Measurements from ENCODE around the gene WDTC1.

The WDTC1 gene

GRCh38 chr1:27343639-27344025 is 109.2 kb downstream of the WDTC1 start:
- Mint-ChIP-seq H3K36me3 (ENCODE audit: low read depth) (peaks cover 10% of the 10 kb centered on the region), H3K9me3 (no peaks in the 10 kb centered on the region), H3K27ac (peak overlapping the region; percentile 87), H3K27me3 (no peaks in the 10 kb centered on the region), H3K4me1 (ENCODE audit: low read depth) (peaks cover 65% of the 10 kb centered on the region), H3K4me3 (peak overlapping the region; percentile 79)
- no peak for DNase-seq

GRCh38 chr1:27345272-27345671 is 110.8 kb downstream of the WDTC1 start:
- Mint-ChIP-seq H3K9me3 (no peaks in the 10 kb centered on the region), H3K4me1 (ENCODE audit: low read depth) (peaks cover 58% of the 10 kb centered on the region), H3K27me3 (no peaks in the 10 kb centered on the region), H3K36me3 (ENCODE audit: low read depth) (peaks cover 6% of the 10 kb centered on the region), H3K4me3 (no peak overlapping the region), H3K27ac (peak overlapping the region; percentile 10)
- DNase-seq = no peak

GRCh38 chr1:27346357-27346756 is 111.9 kb downstream of the WDTC1 start:
- H3K9me3 Mint-ChIP-seq = no peaks in the 10 kb centered on the region
- no peak for DNase-seq
- peaks cover 50% of the 10 kb centered on the region for H3K4me1 Mint-ChIP-seq (ENCODE audit: low read depth)
- no peak overlapping the region for H3K4me3 Mint-ChIP-seq
- no peaks in the 10 kb centered on the region for H3K27me3 Mint-ChIP-seq
- H3K36me3 Mint-ChIP-seq (ENCODE audit: low read depth) = peaks cover 6% of the 10 kb centered on the region
- no peak overlapping the region for H3K27ac Mint-ChIP-seq

GRCh38 chr1:27346991-27347624 is 112.7 kb downstream of the WDTC1 start:
- DNase-seq = no peak
- Mint-ChIP-seq H3K4me1 (ENCODE audit: low read depth) (peaks cover 43% of the 10 kb centered on the region), H3K36me3 (ENCODE audit: low read depth) (peaks cover 6% of the 10 kb centered on the region), H3K27ac (no peak overlapping the region), H3K4me3 (no peak overlapping the region), H3K9me3 (no peaks in the 10 kb centered on the region), H3K27me3 (no peaks in the 10 kb centered on the region)

GRCh38 chr1:27348861-27349783 is 114.7 kb downstream of the WDTC1 start:
- peak; percentile 65 for DNase-seq

GRCh38 chr1:27349784-27350662 is 115.6 kb downstream of the WDTC1 start:
- Mint-ChIP-seq H3K9me3 (no peaks in the 10 kb centered on the region), H3K27me3 (no peaks in the 10 kb centered on the region), H3K27ac (no peak overlapping the region), H3K4me3 (no peak overlapping the region), H3K36me3 (ENCODE audit: low read depth) (peaks cover 9% of the 10 kb centered on the region), H3K4me1 (ENCODE audit: low read depth) (peaks cover 19% of the 10 kb centered on the region)
- DNase-seq = peak; percentile 50

More at GRCh38 chr1:27348861-27349783, 114.7 kb downstream of the WDTC1 start:
- H3K27ac Mint-ChIP-seq = peak overlapping the region; percentile 55
- no peaks in the 10 kb centered on the region for H3K9me3 Mint-ChIP-seq
- H3K36me3 Mint-ChIP-seq (ENCODE audit: low read depth) = peaks cover 9% of the 10 kb centered on the region
- H3K4me1 Mint-ChIP-seq (ENCODE audit: low read depth) = peaks cover 23% of the 10 kb centered on the region
- no peaks in the 10 kb centered on the region for H3K27me3 Mint-ChIP-seq
- H3K4me3 Mint-ChIP-seq = peak overlapping the region; percentile 54

- H3K27ac Mint-ChIP-seq = no peak overlapping the region
- no peak overlapping the region for H3K4me3 Mint-ChIP-seq
- DNase-seq = no peak
- no peaks in the 10 kb centered on the region for H3K9me3 Mint-ChIP-seq
- H3K4me1 Mint-ChIP-seq (ENCODE audit: low read depth) = peaks cover 25% of the 10 kb centered on the region
- peaks cover 6% of the 10 kb centered on the region for H3K36me3 Mint-ChIP-seq (ENCODE audit: low read depth)
- H3K27me3 Mint-ChIP-seq = no peaks in the 10 kb centered on the region
These were observed 116.5 kb downstream of the WDTC1 start for GRCh38 chr1:27350663-27351540.

- no peak overlapping the region for H3K27ac Mint-ChIP-seq
- DNase-seq = no peak
- no peaks in the 10 kb centered on the region for H3K27me3 Mint-ChIP-seq
- H3K9me3 Mint-ChIP-seq = no peaks in the 10 kb centered on the region
- no peak overlapping the region for H3K4me3 Mint-ChIP-seq
- peaks cover 2% of the 10 kb centered on the region for H3K36me3 Mint-ChIP-seq (ENCODE audit: low read depth)
- H3K4me1 Mint-ChIP-seq (ENCODE audit: low read depth) = peaks cover 26% of the 10 kb centered on the region
These were observed 117.2 kb downstream of the WDTC1 start for GRCh38 chr1:27351541-27352107.

GRCh38 chr1:27353166-27353565 is 118.7 kb downstream of the WDTC1 start:
- H3K9me3 Mint-ChIP-seq = no peaks in the 10 kb centered on the region
- H3K4me3 Mint-ChIP-seq = no peak overlapping the region
- H3K27ac Mint-ChIP-seq = no peak overlapping the region
- no peak for DNase-seq
- H3K27me3 Mint-ChIP-seq = no peaks in the 10 kb centered on the region
- peaks cover 31% of the 10 kb centered on the region for H3K4me1 Mint-ChIP-seq (ENCODE audit: low read depth)
- peaks cover 2% of the 10 kb centered on the region for H3K36me3 Mint-ChIP-seq (ENCODE audit: low read depth)

- H3K4me3 Mint-ChIP-seq = no peak overlapping the region
- H3K27ac Mint-ChIP-seq = peak overlapping the region; percentile 72
- peaks cover 31% of the 10 kb centered on the region for H3K4me1 Mint-ChIP-seq (ENCODE audit: low read depth)
- H3K9me3 Mint-ChIP-seq = no peaks in the 10 kb centered on the region
- no peaks in the 10 kb centered on the region for H3K27me3 Mint-ChIP-seq
- DNase-seq = no peak
- peaks cover 2% of the 10 kb centered on the region for H3K36me3 Mint-ChIP-seq (ENCODE audit: low read depth)
These were observed 119.2 kb downstream of the WDTC1 start for GRCh38 chr1:27353629-27354028.

GRCh38 chr1:27355683-27356082 is 121.3 kb downstream of the WDTC1 start:
- no peak overlapping the region for H3K27ac Mint-ChIP-seq
- H3K4me3 Mint-ChIP-seq = no peak overlapping the region
- no peaks in the 10 kb centered on the region for H3K9me3 Mint-ChIP-seq
- H3K36me3 Mint-ChIP-seq (ENCODE audit: low read depth) = peaks cover 2% of the 10 kb centered on the region
- H3K27me3 Mint-ChIP-seq = no peaks in the 10 kb centered on the region
- H3K4me1 Mint-ChIP-seq (ENCODE audit: low read depth) = peaks cover 40% of the 10 kb centered on the region
- no peak for DNase-seq

GRCh38 chr1:27356277-27356618 is 121.8 kb downstream of the WDTC1 start:
- no peaks in the 10 kb centered on the region for H3K27me3 Mint-ChIP-seq
- peak overlapping the region; percentile 26 for H3K27ac Mint-ChIP-seq
- DNase-seq = no peak
- H3K36me3 Mint-ChIP-seq (ENCODE audit: low read depth) = peaks cover 2% of the 10 kb centered on the region
- H3K9me3 Mint-ChIP-seq = no peaks in the 10 kb centered on the region
- H3K4me3 Mint-ChIP-seq = peak overlapping the region; percentile 70
- peaks cover 40% of the 10 kb centered on the region for H3K4me1 Mint-ChIP-seq (ENCODE audit: low read depth)

GRCh38 chr1:27356619-27357280 is 122.3 kb downstream of the WDTC1 start:
- peak overlapping the region; percentile 66 for H3K27ac Mint-ChIP-seq
- H3K36me3 Mint-ChIP-seq (ENCODE audit: low read depth) = peaks cover 2% of the 10 kb centered on the region
- peaks cover 40% of the 10 kb centered on the region for H3K4me1 Mint-ChIP-seq (ENCODE audit: low read depth)

More at GRCh38 chr1:27356619-27357280, 122.3 kb downstream of the WDTC1 start:
- Mint-ChIP-seq H3K4me3 (peak overlapping the region; percentile 70), H3K9me3 (no peaks in the 10 kb centered on the region), H3K27me3 (no peaks in the 10 kb centered on the region)
- DNase-seq = no peak

Measured in activated T-cell treated with anti-CD3 and anti-CD28 coated beads, Interleukin-2, amount 50 U/mL, for 24 hours (primary cell).